Superior temporal gyrus (tissue), 1 donor: ENCODE measurements around the gene ATP1A1.

Source experiments
- DNase-seq: peaks from one replicate; pipeline ENCODE4 v3.0.0-alpha.2; 2016; ENCODE audit errors: extremely low spot score

The ATP1A1 gene

GRCh38 chr1:116372651-116373430, at the start of gene ATP1A1:
Gene ATP1A1 (plus strand): TSS chr1:116373244. CDS start chr1:116373512, 268 bp downstream.
- DNase-seq, result peak; percentile 92

- no peak for DNase-seq
Observed at GRCh38 chr1:116323491-116323890, 49.6 kb upstream of the ATP1A1 start.

GRCh38 chr1:116324411-116324810, 48.6 kb upstream of the ATP1A1 start:
- DNase-seq, result no peak

GRCh38 chr1:116325104-116325503, 47.9 kb upstream of the ATP1A1 start:
- DNase-seq, result no peak

GRCh38 chr1:116325922-116326321, 47.1 kb upstream of the ATP1A1 start:
- no peak for DNase-seq

- no peak for DNase-seq
Observed at GRCh38 chr1:116326486-116326885, 46.6 kb upstream of the ATP1A1 start.

GRCh38 chr1:116328671-116329070, 44.4 kb upstream of the ATP1A1 start:
- no peak for DNase-seq

- peak; percentile 63 for DNase-seq
Observed at GRCh38 chr1:116329524-116330341, 43.3 kb upstream of the ATP1A1 start.

- no peak for DNase-seq
Observed at GRCh38 chr1:116330342-116330652, 42.7 kb upstream of the ATP1A1 start.

- DNase-seq, result no peak
Observed at GRCh38 chr1:116330846-116331245, 42.2 kb upstream of the ATP1A1 start.

GRCh38 chr1:116331523-116331922, 41.5 kb upstream of the ATP1A1 start:
- DNase-seq, result no peak

- no peak for DNase-seq
Observed at GRCh38 chr1:116332451-116332850, 40.6 kb upstream of the ATP1A1 start.

GRCh38 chr1:116333171-116334014, 39.7 kb upstream of the ATP1A1 start:
- no peak for DNase-seq

- DNase-seq, result no peak
Observed at GRCh38 chr1:116334015-116334547, 39.0 kb upstream of the ATP1A1 start.

GRCh38 chr1:116334868-116335635, 38.0 kb upstream of the ATP1A1 start:
- no peak for DNase-seq

GRCh38 chr1:116335850-116336624, 37.0 kb upstream of the ATP1A1 start:
- no peak for DNase-seq

- no peak for DNase-seq
Observed at GRCh38 chr1:116337398-116337797, 35.6 kb upstream of the ATP1A1 start.

GRCh38 chr1:116338400-116338799, 34.6 kb upstream of the ATP1A1 start:
- DNase-seq, result no peak

- DNase-seq, result no peak
Observed at GRCh38 chr1:116340506-116341231, 32.4 kb upstream of the ATP1A1 start.

- no peak for DNase-seq
Observed at GRCh38 chr1:116343019-116343418, 30.0 kb upstream of the ATP1A1 start.
